ENCODE data around the gene SIRPB2.

Gene SIRPB2

DNA sequence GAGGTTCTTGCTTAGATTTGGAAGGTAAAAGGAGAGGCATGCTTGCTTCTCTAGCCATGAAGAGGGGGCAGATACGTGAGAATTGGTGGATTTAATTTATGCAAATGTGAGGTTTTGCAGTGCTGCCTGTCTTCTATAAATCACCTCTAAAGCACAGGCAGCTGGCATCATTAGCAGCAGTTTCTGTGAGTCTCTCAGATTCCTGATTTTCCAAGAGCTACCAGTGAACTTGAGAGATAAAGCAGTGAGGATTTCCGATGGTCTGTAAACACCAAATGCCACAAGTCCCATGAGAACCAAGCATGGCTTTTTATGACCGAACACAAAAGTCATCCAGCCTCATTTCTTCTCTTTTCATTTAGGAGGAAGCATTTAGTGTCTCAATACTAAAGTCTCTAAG is 3.2 kb upstream of the SIRPB2 start:
- Histone ChIP-seq H3K79me2 (ENCODE audit: insufficient read depth, low read length) (no peaks in the 10 kb centered on the region), H3K9me3 (ENCODE audit: insufficient read depth, low read length) (no peaks in the 10 kb centered on the region), H3K4me2 (ENCODE audit: low read depth, low read length, poor library complexity, severe bottlenecking) (no peak overlapping the region), H3K9ac (ENCODE audit: low read length) (no peak overlapping the region), H3K4me3 (ENCODE audit: insufficient read depth, low read length, poor library complexity, severe bottlenecking) (no peak overlapping the region), H2AFZ (ENCODE audit: low read depth, low read length, severe bottlenecking) (no peak overlapping the region), H3K36me3 (ENCODE audit: low read length) (no peaks in the 10 kb centered on the region), H3K27me3 (ENCODE audit: low read length) (no peaks in the 10 kb centered on the region), H3K9me2 (replicated peaks; ENCODE audit: insufficient read depth, low read length) (no peaks in the 10 kb centered on the region), H3F3A (ENCODE audit: insufficient read depth) (no peaks in the 10 kb centered on the region), H4K20me1 (ENCODE audit: low read depth, low read length) (no peaks in the 10 kb centered on the region), H3K27ac (ENCODE audit: low read depth, low read length) (no peak overlapping the region)
- no peak for TF ChIP-seq CTCF (IDR thresholded peaks at IDR 0.05; ENCODE audit: insufficient read depth, low read length, poor library complexity, severe bottlenecking)
- TF ChIP-seq EZH2phosphoT487 (conservative IDR thresholded peaks at IDR 0.05; ENCODE audit: low read length), result no peak

DNA sequence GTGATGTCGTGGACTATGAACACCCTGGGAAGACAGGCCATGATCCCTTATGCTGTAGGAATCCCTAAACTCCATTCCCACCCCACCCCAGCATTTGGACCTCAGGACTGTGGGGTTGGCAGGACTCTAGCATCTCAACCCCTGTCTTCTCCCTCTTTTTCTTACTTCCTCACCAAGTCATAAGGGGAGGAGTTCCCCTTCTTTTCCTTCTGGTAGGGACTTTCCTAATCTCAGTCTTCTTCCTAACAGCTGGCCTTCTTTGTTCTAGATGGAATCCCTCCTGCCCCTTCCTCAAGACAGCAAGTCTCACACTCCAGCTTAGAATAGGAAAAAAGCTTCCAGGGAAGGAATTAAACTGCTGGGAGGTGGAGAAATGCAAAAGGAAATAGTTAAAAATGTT is 2.3 kb upstream of the SIRPB2 start:
- H3K4me2 ChIP-seq (ENCODE audit: low read depth, low read length, poor library complexity, severe bottlenecking), result no peak overlapping the region
- no peak overlapping the region for H3K4me3 ChIP-seq (ENCODE audit: insufficient read depth, low read length, poor library complexity, severe bottlenecking)
- no peak overlapping the region for H3K27ac ChIP-seq (ENCODE audit: low read depth, low read length)
- TF ChIP-seq EZH2phosphoT487 (conservative IDR thresholded peaks at IDR 0.05; ENCODE audit: low read length) (no peak), CTCF (IDR thresholded peaks at IDR 0.05; ENCODE audit: insufficient read depth, low read length, poor library complexity, severe bottlenecking) (no peak)
- H3K27me3 ChIP-seq (ENCODE audit: low read length), result no peaks in the 10 kb centered on the region
- no peak overlapping the region for H2AFZ ChIP-seq (ENCODE audit: low read depth, low read length, severe bottlenecking)
- no peaks in the 10 kb centered on the region for H3F3A ChIP-seq (ENCODE audit: insufficient read depth)
- H3K9ac ChIP-seq (ENCODE audit: low read length), result no peak overlapping the region
- H3K36me3 ChIP-seq (ENCODE audit: low read length), result no peaks in the 10 kb centered on the region
- no peaks in the 10 kb centered on the region for H4K20me1 ChIP-seq (ENCODE audit: low read depth, low read length)
- H3K79me2 ChIP-seq (ENCODE audit: insufficient read depth, low read length), result no peaks in the 10 kb centered on the region
- H3K9me3 ChIP-seq (ENCODE audit: insufficient read depth, low read length), result no peaks in the 10 kb centered on the region
- H3K9me2 ChIP-seq (replicated peaks; ENCODE audit: insufficient read depth, low read length), result no peaks in the 10 kb centered on the region

DNA sequence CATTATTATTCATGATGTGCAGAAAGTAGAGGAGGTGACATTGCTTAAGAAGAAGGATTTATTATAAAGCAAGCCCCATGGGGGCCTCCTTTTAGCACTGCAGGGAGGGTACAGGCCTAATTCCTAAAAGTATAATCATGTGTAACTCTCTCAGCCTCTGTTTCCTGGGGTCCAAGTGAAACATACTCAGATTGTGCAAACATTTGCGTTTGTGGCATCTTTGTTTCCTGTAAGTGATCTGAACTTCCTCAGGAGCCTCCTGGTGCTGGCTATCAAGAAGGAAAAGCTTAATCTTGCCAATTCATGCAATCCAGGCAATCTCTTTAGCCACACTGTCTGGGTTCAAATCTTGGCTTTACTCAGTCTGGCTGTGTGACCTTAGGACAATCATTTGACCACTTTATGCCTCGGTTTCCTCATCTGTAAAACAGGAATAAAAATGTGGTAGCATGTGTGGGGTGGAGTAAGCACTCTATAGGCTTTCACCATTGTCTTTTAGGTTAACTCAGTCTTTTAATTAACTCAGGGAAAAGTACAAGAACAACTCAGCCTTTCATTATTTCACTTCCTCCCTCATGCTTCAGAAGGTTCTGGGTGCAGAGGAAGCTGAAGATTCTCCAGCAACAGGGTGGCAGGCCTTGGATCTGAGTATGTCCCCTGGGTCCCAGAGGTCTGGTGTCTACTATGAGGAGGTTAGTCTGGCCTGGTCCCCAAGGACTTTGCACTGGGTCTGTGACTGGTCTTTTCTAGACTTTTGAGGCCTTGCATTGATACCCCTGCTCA is 831 bp upstream of the SIRPB2 start:
- no peak overlapping the region for H3K27ac ChIP-seq (ENCODE audit: low read depth, low read length)
- no peak overlapping the region for H3K4me3 ChIP-seq (ENCODE audit: insufficient read depth, low read length, poor library complexity, severe bottlenecking)
- no peaks in the 10 kb centered on the region for H3K79me2 ChIP-seq (ENCODE audit: insufficient read depth, low read length)
- H3K9ac ChIP-seq (ENCODE audit: low read length), result no peak overlapping the region
- no peaks in the 10 kb centered on the region for H4K20me1 ChIP-seq (ENCODE audit: low read depth, low read length)
- no peaks in the 10 kb centered on the region for H3K9me2 ChIP-seq (replicated peaks; ENCODE audit: insufficient read depth, low read length)
- H3K27me3 ChIP-seq (ENCODE audit: low read length), result no peaks in the 10 kb centered on the region
- H3K4me2 ChIP-seq (ENCODE audit: low read depth, low read length, poor library complexity, severe bottlenecking), result no peak overlapping the region
- no peaks in the 10 kb centered on the region for H3F3A ChIP-seq (ENCODE audit: insufficient read depth)
- H3K36me3 ChIP-seq (ENCODE audit: low read length), result no peaks in the 10 kb centered on the region
- no peak overlapping the region for H2AFZ ChIP-seq (ENCODE audit: low read depth, low read length, severe bottlenecking)
- no peaks in the 10 kb centered on the region for H3K9me3 ChIP-seq (ENCODE audit: insufficient read depth, low read length)
- TF ChIP-seq EZH2phosphoT487 (conservative IDR thresholded peaks at IDR 0.05; ENCODE audit: low read length), result no peak
- TF ChIP-seq CTCF (IDR thresholded peaks at IDR 0.05; ENCODE audit: insufficient read depth, low read length, poor library complexity, severe bottlenecking), result no peak
